Central memory CD4-positive, alpha-beta T cell (primary cell): ENCODE results near the gene IL1R2.

Experiments
- DNase-seq: peaks from one replicate; pipeline ENCODE4 v3.0.0; 2022

IL1R2 gene

DNA sequence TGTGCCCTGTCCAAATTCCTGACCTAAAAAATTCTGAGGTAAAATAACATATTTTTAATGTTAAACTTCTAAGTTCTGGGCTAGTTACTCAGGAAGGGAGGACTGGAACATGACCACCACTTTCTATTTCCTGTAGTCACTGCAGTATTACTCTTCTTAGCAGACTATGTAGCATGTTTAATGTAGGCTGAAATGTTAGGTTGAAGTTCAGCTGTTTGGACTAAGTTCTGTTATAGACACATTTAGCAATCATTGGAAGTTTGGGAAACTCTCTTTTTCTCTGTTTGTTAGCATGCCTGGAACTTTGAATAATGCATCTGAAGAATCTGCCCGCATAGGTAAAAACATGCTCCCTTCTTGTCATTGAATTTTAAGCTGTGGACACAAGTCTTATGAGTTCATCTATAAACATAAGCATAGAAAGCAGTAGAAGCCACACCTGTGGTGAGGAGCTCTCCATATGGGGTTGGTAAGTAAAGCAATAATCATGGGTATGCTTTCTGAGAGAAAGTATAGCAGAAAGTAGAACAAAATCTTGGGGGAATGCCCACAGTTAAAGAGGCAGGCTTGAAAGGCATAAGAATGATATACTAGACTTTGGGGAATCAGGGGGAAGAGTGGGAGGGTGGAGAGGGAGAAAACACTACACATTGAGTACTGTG, 52.6 kb downstream of the IL1R2 start:
- DNase-seq: no peak

DNA sequence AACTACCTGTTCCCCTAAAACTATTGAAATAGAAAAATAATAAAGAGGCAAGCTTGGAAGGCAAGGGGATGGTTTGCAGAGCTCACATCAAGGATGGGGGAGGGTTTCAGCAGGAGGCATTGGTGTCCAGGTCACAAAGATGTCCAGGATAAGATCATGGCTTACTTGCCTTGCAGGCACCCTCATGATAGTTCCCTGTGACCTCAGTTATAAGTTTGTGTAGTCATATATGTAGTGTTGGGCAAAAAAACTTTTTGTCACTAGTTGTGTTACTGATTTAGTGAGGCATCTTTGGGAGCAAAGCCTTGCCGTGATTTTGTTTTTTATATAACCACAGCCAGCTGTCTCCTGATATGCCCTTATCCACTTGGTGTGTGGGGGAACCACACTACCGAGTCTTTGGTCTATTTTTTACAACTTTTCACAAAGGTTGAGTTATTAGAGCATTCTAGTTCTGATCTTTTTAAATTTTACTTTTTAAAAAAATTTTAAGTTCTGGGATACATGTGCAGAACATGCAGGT, 53.3 kb downstream of the IL1R2 start:
- DNase-seq: no peak

DNA sequence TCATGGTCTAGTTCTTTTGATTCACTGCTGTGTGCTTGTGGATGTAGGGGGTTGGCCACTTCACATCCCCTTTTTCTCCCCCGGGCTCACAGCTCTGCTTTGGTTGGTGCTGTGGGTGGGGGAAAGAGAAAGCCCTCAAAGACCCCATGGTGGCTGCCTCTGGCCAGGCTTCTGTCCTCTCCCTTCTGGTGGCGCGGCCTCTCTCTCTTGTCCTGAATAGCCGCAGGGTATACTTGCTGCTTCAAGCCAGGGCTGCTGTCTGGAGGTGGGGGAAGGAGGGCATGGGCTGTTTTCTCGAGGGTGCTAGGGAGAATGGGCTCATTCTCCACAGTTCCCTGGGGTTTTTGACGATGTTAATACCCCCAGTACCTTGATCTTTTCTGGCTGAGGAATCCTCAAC, 53.9 kb downstream of the IL1R2 start:
- no peak for DNase-seq

DNA sequence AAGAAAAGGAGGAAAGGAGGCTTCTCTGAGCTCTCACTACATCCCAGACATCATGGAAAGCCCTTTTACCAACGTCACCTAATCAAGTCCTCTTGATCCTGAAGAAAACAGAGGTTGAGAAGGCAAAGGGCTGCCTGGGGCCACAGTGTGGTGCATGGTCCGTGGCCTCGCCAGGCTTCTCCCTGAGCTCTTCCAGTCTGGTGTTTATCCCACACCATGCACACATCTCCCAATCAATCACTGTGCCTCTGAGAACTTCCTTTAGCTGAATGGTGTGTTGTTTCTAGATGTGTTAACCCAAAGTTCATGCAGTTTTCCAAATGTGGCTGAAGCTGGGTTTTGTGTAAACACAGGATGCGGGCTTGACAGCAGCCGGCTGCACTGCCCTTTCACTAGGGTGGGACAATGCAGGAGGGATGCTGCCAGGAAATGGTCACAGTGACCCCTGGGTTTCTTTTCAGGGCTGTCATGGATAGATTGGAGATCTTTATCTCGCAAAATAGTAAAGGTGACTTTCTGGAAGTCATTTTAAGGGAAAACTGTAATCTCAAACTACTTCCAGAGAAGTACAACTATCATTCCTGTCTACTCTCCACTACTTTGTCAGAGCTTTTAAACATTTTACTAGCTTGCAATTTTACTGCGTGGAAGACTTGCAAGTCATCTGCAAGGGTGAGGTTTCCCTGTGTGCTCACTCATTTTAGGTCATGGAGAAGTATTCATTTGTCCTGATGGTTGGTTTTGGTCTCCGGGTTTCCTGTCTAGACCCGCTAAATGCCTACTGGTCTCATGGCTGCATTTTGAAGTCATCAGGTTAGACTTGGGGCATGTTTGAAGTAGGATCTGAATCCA, 54.6 kb downstream of the IL1R2 start:
- no peak for DNase-seq

DNA sequence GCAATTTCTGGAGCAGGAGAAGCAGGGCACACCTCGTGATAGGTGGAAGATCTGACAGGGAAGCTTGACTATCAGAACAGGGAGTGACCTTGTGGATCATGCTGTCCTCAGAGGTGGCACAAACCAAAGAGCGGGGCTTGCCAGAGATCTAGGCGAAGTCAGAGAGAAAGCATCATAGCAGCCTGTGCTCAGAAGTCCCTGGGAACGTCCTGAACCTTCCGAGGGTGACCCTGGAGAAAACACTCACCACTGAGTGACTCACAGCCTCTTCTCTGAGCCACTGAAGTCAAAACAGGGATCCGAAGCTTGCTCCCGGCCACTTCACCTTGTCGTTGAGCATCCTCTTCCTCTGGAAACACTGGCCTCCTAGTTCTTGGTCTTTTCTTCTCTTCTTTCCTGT, 56.7 kb downstream of the IL1R2 start:
- DNase-seq: no peak

DNA sequence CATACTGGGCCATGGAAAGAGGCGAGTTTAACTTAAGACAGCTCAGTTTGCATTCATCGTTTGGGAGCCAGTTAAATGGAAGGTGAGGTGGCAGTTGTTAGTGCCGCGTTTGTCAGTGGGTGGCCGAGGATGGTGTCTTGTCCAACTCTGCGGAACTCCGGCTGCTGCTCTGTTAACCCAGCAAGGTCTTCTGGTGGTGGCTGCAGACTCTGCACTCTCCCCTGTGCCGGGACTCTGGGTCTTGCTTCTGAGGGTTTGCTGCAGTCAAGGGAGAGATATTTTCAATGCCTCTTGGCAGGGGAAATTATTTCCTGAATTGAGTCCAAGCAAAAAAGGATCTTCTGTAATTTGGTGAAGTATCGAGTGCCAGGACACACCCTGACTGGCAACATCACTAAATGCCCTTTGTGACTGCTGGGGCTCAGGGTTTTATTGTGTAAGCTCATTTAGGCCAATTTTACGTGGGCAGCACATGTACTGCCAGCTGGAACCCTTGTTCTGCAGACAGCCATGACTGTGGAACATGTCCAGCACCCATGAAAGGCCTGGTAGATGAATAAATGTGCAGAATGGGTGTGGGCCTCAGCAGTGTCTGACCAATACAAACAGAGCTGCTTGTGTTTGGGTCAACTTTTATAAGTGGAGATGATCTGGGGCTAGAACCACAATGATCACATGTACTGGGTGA, 58.1 kb downstream of the IL1R2 start:
- DNase-seq: no peak

DNA sequence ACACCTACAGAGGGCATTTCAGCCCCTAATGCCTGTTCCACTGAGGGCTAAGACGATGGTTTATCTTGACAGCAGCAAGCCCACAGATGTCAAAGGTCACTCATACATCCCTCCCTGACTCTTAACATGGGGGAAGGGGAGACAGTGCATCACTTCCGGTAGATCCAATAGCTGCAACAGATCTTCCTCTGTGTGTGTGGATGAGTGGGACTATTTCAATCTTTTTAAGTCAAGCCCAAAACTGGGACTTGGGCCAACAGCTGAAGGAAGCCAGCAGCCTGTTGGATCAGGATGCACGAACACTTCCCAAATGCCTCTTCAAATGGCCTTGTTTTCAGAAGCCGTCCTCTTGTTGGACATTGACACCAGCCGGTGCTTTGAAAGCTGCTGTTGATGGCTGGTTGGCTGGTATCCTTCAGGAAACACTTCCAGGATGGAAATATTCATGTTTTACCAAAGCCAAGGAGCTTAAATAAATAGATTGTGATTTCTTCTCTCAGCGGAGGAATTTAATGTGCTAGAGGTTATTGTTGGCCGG, 59.2 kb downstream of the IL1R2 start:
- DNase-seq: no peak

DNA sequence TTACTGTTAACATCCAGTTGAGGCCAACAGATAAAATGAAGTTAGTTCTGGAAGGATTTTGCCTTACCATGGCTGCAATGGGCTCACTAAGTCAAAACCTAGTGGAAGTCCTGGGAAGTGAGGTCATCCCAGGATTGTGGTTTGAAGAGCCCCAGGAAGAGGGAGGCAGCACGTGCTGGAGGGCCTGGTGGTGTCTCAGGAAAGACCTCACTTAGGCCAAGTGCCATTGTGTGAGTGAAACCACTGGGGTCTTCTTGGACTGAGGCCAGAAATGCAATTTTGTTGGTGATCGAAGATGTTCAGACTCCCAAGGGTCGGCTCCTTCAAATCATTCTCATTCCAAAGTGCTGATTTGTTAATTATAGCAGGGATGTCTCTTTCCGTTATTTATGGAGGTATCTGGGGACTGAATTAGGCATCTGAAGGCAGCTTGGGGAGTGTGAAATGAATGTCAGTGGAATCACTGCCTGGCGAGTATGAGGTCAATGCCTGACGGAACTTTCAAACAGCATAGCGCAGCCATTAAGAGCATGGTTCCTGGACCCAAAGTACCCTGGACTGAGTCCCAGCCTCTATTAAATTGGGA, 60.0 kb downstream of the IL1R2 start:
- DNase-seq: no peak

DNA sequence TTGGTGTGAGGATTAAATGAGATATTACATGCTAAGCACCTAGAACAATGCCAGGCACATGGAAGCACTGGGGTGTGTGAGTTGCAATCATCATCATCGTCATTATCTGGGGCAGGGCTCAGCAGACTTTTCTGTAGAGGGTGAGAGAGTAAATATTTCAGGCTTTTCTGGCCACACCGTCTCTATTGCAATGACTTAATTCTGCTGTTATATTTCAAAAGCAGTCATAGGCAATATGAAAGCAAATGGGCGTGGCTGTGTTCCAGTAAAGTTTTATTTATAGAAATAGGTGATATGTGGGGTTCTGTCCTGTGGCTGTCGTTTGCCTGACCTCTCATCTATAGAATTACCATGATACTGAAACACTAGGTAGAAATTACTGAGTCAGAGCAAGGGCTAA, 60.6 kb downstream of the IL1R2 start:
- DNase-seq: no peak

DNA sequence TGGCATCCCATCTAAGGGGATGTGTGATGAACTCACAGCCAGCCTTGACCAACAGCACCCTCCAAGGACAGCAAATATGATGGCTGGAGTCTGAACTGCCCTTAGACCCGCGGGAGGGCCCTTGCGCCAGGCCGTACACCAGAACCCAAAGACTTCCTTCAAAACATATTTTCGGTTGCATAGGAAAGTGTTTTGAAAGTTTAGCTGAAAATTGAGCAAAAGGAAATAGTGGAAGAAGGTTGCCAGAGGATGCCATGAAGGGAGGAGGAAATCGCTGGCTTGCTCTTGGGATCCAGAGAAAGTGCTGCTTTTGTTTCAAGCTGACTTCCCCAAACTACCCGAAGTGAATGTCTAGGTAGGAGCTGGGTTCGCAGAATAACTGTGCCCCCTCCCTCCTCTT, 61.3 kb downstream of the IL1R2 start:
- DNase-seq: no peak

DNA sequence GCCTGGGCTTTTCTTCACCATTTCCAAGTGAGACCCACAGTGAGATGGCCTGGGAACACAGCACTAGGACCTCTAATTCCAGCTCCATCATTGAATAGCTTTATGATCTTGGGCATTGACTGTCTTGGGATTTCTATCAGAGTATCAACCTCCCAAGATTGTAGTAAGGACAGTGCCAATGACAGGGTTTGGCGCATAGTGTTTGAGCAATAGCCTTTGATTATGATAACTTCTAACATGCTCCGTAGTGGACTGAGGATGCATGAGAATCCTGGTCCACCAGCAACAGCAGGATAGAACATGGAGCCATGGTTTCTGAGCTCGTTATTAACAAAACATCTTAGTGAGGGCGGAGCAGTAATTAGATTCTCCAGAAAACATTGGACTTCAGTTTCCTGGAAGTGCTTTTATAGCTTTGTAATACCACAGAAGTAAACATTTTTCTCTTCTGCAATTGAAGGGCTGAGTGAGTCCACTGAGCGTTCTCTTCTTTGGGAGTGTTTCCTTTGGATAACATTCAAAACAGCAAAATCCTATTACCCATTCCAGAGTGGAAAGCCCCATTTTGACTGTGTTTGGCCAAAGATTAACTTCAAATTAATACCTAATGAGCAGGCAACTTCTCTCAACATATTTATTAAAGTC, 63.7 kb downstream of the IL1R2 start:
- DNase-seq: no peak

DNA sequence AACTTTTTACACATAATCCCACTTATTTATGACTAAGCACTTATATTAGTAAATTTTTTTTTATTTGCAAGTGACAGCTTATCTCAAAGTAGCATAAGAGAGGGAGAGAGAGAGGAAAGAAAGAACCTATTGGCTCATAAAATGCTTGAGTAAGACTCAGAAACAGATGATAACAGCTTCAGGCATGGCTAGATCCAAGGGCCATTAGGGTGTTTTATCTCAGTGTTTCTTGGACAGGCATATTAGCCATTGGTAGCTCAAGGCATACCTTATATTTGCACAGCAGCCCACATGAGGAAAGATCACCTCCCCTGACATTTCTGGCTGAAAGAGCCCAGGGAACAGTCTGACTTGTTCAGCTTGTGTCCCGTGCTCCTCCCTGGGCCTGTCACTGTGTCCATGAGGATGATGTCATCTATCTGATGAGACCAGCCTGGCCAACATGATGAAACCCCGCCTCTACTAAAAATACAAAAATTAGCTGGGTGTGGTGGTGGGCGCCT, 64.4 kb downstream of the IL1R2 start:
- DNase-seq: no peak

DNA sequence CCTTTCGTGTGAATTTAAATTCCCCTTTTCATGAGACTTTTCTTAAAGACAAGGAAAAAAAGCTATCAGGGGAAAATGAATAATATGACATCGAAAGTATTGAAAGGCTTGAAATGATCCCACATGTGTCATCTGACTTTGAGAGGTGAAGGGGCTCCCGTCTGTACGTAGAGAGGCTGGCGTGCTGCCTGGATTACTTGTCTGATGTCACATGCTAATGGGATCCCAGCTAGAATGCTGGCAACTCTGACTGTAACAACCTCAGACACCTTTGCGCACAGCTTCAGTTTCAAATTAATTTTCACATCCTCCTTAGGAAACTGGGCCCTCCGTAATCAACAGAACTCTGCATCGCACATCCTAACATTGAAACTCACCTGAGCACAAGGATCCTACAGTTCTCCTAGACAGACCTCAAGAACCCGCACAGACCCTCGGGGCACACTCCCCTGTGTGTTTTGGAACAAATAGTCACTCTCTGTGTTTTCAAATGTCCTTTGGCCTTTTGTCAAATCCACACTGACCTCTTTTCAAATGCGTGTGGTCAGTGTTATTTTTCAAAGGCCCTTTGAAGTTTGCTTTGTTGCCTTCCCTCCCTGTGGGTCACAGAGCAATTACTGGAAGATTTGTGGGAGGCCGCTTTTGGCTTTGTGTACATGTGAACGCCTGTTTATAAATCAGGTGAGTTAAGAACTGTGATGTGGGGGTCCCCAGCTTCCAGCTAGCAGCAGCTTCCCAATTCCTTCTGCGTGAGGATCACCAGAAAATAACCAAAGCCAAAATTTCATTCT, 65.9 kb downstream of the IL1R2 start:
- no peak for DNase-seq

DNA sequence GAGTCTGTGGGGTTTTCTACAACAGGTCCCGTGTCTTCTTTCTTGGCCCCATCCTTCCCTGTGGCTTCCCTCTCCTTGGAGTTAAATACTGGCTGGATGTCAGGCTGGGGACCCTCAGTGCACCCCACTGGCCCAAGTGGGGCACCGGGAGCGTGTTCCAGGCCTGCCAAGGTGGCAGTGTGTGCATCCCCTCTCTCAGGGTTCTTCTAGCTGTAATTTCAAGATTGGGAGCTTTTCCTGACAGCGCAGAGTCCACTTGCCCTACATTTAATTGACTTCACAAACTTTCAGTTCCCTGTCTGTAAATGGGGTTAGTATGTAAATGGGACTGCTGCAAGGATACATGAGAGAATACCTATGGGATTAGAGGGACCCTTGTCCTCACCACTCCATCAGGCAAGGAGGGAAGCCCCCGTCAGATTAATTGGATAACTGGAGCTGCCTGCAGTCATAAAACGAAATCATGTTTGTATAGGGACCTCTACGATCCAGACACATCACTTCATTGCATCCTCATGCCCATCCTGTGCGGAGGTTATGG, 66.6 kb downstream of the IL1R2 start:
- DNase-seq: no peak

DNA sequence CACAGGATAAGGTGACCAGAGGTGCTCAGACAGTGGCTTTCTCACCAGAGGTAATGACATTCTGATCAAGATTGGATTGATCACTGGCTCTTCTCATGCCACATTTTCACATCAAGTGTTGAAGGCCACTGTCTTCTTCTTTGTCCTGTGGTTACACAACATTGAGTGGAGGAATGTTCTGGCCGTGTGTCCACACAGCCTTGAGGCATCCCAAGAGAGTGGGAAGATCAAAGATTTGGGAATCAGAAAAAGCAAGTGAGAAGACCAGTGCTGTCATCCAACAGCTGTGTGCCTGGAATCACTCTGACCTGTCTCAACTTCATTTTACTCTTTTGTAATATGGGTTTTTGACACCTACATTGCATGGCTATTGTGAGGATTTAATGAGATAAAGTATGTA, 67.4 kb downstream of the IL1R2 start:
- DNase-seq: no peak

DNA sequence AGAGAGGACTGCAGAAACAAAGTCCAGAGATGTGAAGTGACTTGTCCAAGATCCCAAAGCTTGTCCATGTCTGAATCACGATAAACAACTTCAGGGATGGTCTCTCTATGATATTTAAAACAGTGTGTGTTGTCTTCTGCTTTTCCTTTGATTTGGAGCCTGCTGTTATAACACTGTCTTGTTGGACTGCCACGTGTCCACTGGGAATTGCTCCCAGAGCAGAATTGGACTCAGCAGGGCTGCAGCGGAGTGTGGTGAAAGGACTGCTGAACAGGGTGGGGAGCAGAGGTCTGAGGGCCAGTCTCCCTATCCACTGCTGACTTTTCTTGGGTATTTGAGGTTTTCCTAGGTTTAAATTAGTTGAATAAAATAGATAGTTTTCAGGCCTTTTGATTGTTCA, 68.3 kb downstream of the IL1R2 start:
- DNase-seq: no peak

DNA sequence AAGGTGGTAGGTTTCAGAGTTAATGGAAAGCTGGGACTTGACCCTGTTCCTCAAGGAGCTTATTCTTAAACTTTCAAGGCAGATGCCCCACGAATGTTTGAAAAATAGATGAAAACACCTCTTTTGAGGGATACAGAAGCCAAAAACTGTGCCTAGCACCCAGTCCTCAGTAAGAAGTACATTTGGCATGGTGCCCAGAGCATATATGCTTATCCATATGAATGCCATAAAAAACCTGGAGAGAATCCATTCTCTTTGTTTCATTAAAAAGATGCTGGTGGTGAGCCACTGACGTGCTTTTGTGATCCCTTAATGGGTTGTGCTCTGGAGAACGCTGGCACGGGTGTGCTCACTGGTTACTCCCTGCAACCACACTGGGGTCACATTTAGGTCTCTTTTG, 69.0 kb downstream of the IL1R2 start:
- no peak for DNase-seq

DNA sequence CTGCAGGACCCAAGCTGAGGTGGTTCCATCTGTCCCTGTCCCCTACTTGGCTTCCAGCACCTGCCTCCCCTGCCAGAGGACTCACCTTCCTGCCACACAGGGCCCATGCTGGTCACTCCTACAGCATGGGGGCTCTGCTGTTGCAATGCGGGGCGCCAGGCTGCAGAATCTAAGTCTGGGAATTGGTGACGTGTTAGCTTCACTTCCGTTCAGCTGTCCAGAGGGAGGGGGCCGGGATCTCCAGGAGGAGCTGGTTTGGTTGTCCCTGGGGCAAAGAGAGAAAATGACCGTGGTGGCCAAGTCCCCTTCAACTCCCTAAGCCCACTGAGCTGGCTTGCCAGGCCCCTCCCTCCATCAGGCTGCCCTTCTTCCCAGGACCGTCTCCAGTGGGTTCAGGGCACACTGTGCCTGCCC, 69.5 kb downstream of the IL1R2 start:
- DNase-seq: no peak

DNA sequence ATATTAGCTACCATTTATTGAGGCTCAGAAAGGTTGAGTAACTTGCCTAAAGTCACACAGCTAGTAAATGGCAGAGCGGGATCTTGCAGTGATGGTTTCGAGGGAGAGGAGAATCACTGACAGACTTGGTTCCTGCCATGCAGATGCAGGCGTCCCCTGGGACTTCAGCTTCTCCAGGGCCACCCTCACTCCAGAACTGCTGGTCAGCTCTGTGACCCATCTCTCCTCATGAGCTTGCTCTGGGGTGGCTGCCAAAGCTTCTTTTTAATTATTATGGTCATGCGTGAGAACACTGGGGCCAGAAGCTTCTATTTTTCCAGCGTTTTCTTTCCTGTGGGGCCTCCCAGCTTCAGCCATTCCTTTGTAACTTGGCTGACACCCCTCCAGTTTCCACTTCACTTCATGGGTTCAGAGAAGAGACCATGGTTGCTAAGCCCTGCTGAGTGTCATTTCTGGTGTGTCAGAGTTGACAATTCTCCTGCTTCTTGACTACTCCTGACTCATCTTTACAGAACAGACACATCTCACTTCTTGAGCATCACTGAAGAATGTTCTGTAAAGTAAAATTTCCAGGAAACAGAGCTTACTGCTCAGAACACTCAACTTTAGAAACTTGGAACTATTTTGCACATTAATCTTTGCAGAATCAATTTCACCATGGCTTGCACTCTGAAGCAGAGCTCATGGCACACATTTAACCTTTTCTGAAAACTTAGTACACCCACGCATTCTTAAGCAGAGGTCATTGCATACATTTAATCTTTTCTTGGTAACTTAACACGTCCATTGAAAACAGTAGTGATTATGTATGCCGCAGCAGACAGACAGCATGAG, 70.4 kb downstream of the IL1R2 start:
- DNase-seq: no peak

DNA sequence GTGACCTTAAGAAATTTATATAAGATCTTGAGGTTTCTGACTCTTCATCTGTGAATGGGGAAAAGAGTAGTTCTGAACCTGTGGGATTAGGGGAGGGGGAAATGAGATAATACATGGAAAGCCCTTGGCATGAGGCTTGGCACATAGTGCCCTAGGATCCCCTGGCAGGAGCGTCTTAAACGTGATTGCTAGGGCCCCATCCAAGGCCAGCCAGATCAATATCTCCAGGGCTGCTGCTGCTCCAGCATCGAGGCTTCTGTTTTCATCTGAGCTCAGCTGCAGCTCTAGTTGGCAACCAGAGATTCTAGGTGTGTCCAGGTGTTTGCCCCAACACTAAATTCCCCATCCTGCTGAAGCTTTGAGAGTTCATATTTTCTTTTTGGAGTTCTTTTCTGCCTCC, 71.0 kb downstream of the IL1R2 start:
- no peak for DNase-seq
